Neuronal stem cell (in vitro differentiated cells): ENCODE results near the gene DERL2.
A peak's percentile ranks its signal among the peaks of the same experiment; 100 is the strongest.

Source experiments
- DNase-seq: peaks from one replicate; pipeline ENCODE4 v3.0.0-alpha.2; 2013; ENCODE audit warnings: low spot score
- H2AFZ ChIP-seq: one replicate; pipeline ENCODE4 v1.6.1; 2013; ENCODE audit warnings: mild to moderate bottlenecking, low read length, inconsistent platforms
- H2AK5ac ChIP-seq: 2 replicates; pipeline ENCODE4 v1.6.1; 2013; ENCODE audit warnings: low read depth, mild to moderate bottlenecking, inconsistent platforms, low read length, moderate library complexity, mixed read lengths
- H2BK120ac ChIP-seq: 2 replicates; pipeline ENCODE4 v1.6.1; 2013; ENCODE audit warnings: low read depth, mild to moderate bottlenecking, inconsistent platforms, low read length, moderate library complexity, mixed read lengths
- H2BK12ac ChIP-seq: one replicate; pipeline ENCODE4 v1.6.1; 2013; ENCODE audit warnings: low read length, inconsistent platforms
- H2BK15ac ChIP-seq: 2 replicates; pipeline ENCODE4 v1.6.1; 2013; ENCODE audit warnings: mild to moderate bottlenecking, low read length, inconsistent platforms, mixed read lengths
- H2BK5ac ChIP-seq: one replicate; pipeline ENCODE4 v1.6.1; 2013; ENCODE audit warnings: inconsistent platforms, mild to moderate bottlenecking, low read length, moderate library complexity
- H3K14ac ChIP-seq: one replicate; pipeline ENCODE4 v1.6.1; 2013; ENCODE audit warnings: low read length, inconsistent platforms
- H3K18ac ChIP-seq: 2 replicates; pipeline ENCODE4 v1.6.1; 2013; ENCODE audit warnings: low read length, inconsistent platforms
- H3K23ac ChIP-seq: 2 replicates; pipeline ENCODE4 v1.6.1; 2013; ENCODE audit warnings: low read depth, mild to moderate bottlenecking, mixed read lengths, low read length, inconsistent platforms; ENCODE audit not compliant: poor library complexity
- H3K27ac ChIP-seq: replicated peaks from 3 replicates; pipeline ENCODE4 v1.5.1; 2013; ENCODE audit warnings: low read length, inconsistent platforms
- H3K27me3 ChIP-seq, 3 experiments: 2 replicates each; pipeline ENCODE4 v1.6.1; 2013; ENCODE audit warnings: low read length in 3 of 3, mild to moderate bottlenecking in 2 of 3, inconsistent platforms in 1 of 3, low read depth in 1 of 3, mixed read lengths in 1 of 3, moderate library complexity in 1 of 3; ENCODE audit not compliant: control insufficient read depth in 3 of 3, insufficient read depth in 3 of 3
- H3K36me3 ChIP-seq, 2 donors: replicated peaks in 1 of 2; 2 replicates each; pipeline ENCODE4 v1.6.1; 2013; ENCODE audit warnings: low read length in 2 of 2; ENCODE audit not compliant: control insufficient read depth in 2 of 2, insufficient read depth in 2 of 2
- H3K4ac ChIP-seq: 2 replicates; pipeline ENCODE4 v1.6.1; 2013; ENCODE audit warnings: inconsistent platforms, mild to moderate bottlenecking, low read length, moderate library complexity
- H3K4me1 ChIP-seq, 2 donors: 1 replicate in 1 of 2; 2 replicates in 1 of 2; pipeline ENCODE4 v1.6.1; 2013; ENCODE audit warnings: low read length in 2 of 2, low read depth in 1 of 2; ENCODE audit not compliant: control insufficient read depth in 2 of 2, insufficient read depth in 1 of 2
- H3K4me2 ChIP-seq: one replicate; pipeline ENCODE4 v1.6.1; 2013; ENCODE audit warnings: mild to moderate bottlenecking, low read length, inconsistent platforms; ENCODE audit not compliant: insufficient read depth, poor library complexity, severe bottlenecking
- H3K4me3 ChIP-seq, 2 donors: 2 replicates each; pipeline ENCODE4 v1.5.1; 2013; ENCODE audit warnings: low read length in 2 of 2, mild to moderate bottlenecking in 2 of 2, inconsistent platforms in 1 of 2, moderate library complexity in 1 of 2
- H3K79me1 ChIP-seq: one replicate; pipeline ENCODE4 v1.6.1; 2013; ENCODE audit warnings: low read depth, mild to moderate bottlenecking, inconsistent platforms, low read length, moderate library complexity
- H3K9ac ChIP-seq: one replicate; pipeline ENCODE4 v1.6.1; 2013; ENCODE audit warnings: mild to moderate bottlenecking, low read depth, low read length, inconsistent platforms; ENCODE audit not compliant: poor library complexity
- H3K9me3 ChIP-seq, 2 donors: replicated peaks in 1 of 2; 2 replicates each; pipeline versions ENCODE3 to v1.6.1; 2013; ENCODE audit warnings: low read length in 2 of 2, mild to moderate bottlenecking in 2 of 2, inconsistent platforms in 1 of 2, low read depth in 1 of 2, mixed read lengths in 1 of 2, moderate library complexity in 1 of 2; ENCODE audit not compliant: control insufficient read depth in 2 of 2, insufficient read depth in 1 of 2
- H4K8ac ChIP-seq: one replicate; pipeline ENCODE4 v1.6.1; 2013; ENCODE audit warnings: low read depth, mild to moderate bottlenecking, inconsistent platforms, low read length, moderate library complexity
- H4K91ac ChIP-seq: one replicate; pipeline ENCODE4 v1.6.1; 2013; ENCODE audit warnings: low read length, low read depth, mild to moderate bottlenecking, inconsistent platforms; ENCODE audit not compliant: poor library complexity
- WGBS, 2 donors: extraction: QIAGEN DNeasy Blood & Tissue Kit; methylation state at CpG; one replicate each; pipeline ENCODE4 v1.1.7; 2013; ENCODE audit warnings: missing lambda C conversion rate in 2 of 2, mixed read lengths in 1 of 2; ENCODE audit not compliant: insufficient read length in 2 of 2, insufficient replicate concordance in 1 of 2; ENCODE audit errors: extremely low coverage in 2 of 2; 5-methylcytosine and 5-hydroxymethylcytosine counted together

The DERL2 gene

DNA sequence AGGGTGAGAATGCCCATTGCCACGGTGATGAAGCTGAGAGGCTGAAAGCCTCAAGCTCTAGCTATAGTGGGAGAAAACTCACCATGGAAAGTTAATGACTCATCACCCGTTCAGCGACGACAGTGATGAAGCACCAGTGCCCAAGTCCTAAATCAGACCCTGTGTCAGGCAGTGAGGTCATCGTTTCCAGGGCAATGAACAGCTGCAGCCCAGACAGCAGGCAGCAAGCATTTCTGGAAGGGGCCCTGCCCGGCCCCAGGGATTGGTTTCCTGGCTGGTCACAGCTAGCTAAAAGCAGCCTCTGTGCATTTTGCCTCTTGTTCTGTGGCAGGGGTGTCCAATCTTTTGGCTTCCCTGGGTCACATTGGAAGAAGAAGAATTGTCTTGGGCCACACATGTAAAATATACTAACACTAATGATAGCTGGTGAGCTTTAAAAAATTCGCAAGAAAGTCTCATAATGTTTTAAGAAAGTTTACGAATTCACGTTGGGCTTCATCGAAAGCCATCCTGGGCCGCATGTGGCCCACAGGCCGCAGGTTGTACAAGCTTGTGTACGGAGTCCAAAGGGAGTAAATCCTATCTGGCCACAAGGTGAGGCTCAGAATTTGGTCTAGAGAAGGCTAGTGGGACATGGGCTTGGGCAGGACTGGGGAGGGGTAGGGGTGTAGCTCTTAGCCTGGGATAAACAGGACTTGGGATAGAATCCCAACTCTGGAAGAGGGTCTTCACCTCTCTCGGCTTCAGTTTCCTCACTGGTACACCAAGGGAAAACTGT, 41.0 kb upstream of the DERL2 start:
- peak overlapping the region; percentile 38 for H3K27ac ChIP-seq
- peaks cover 11 to 22% of the 10 kb centered on the region in 2 donors for H3K4me1 ChIP-seq
- no peaks in the 10 kb centered on the region for H3K79me1 ChIP-seq
- H3K36me3 ChIP-seq = no peaks in the 10 kb centered on the region
- H2BK15ac ChIP-seq = no peak overlapping the region
- no peak overlapping the region for H3K9ac ChIP-seq
- WGBS, 2 donors = no CpG with 5 or more reads among the region's 14 CpGs
- H3K27me3 ChIP-seq = peaks cover 0 to 2% (median 0%) of the 10 kb centered on the region in 3 experiments
- no peak overlapping the region for H3K4me3 ChIP-seq
- peak overlapping the region; percentile 21 for H3K4me2 ChIP-seq
- H2AK5ac ChIP-seq = no peak overlapping the region
- no peak overlapping the region for H3K23ac ChIP-seq
- peak overlapping the region; percentile 77 for H2AFZ ChIP-seq
- DNase-seq = peak; percentile 32
- H2BK120ac ChIP-seq = no peak overlapping the region
- no peak overlapping the region for H3K14ac ChIP-seq
- H2BK12ac ChIP-seq = no peak overlapping the region
- H2BK5ac ChIP-seq = peak overlapping the region; percentile 47
- H3K18ac ChIP-seq = peak overlapping the region; percentile 38
- H4K8ac ChIP-seq = no peak overlapping the region
- H4K91ac ChIP-seq = no peak overlapping the region
- no peak overlapping the region for H3K4ac ChIP-seq
- peaks cover 0 to 4% of the 10 kb centered on the region in 2 donors for H3K9me3 ChIP-seq

DNA sequence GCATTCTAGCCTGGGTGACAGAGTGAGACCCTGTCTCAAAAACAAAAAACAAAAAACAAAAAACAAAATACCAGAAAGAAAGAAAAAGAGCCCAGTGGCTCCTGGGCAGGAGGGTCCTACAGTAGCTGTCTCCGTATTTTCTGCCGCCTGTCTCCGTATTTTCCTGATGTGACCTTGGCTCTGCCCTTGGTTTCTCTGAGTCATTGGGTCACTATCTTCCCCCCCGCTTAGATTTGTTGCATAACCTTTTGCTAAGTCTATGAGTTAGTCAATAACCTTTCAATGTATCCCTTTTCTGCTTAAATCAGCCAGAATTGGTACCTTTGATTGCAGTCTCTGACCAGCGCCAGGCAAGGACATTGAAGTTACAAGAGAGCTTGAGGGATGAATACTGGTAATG, 37.3 kb upstream of the DERL2 start:
- Histone ChIP-seq H2BK12ac (no peak overlapping the region), H3K4me1 (peaks cover 11 to 22% of the 10 kb centered on the region in 2 donors), H3K27ac (no peak overlapping the region), H3K9me3 (peaks cover 0 to 4% of the 10 kb centered on the region in 2 donors), H3K4me2 (no peak overlapping the region), H3K9ac (no peak overlapping the region), H3K27me3 (peaks cover 0 to 2% (median 0%) of the 10 kb centered on the region in 3 experiments), H3K79me1 (no peaks in the 10 kb centered on the region), H2AK5ac (no peak overlapping the region), H4K91ac (no peak overlapping the region), H4K8ac (no peak overlapping the region), H3K4ac (no peak overlapping the region), H3K4me3 (no peak overlapping the region), H2AFZ (no peak overlapping the region), H3K23ac (no peak overlapping the region), H2BK15ac (no peak overlapping the region), H2BK5ac (no peak overlapping the region), H2BK120ac (no peak overlapping the region), H3K14ac (no peak overlapping the region), H3K18ac (no peak overlapping the region), H3K36me3 (no peaks in the 10 kb centered on the region)
- WGBS, 2 donors = no CpG with 5 or more reads among the region's 5 CpGs
- no peak for DNase-seq

DNA sequence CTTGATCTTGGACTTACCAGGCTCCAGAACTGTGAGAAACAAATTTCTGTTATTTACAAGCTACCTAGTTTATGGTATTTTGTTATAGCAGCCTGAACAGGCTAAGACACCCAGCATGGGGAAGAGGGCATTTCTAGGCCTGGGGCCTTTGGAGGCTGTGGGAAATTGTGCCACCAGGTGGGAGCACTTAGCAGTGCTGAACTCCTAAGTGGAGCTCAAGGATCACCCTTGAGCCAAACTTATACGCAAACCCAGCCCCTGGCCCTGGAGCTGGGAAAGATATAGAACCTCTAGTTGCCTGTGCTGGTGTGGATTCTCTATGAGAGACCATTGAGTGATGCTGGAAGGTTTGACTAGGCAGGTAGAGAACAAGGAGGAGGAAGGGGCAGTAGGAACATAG, 36.5 kb upstream of the DERL2 start:
- Histone ChIP-seq H3K4ac (no peak overlapping the region), H3K27ac (no peak overlapping the region), H2BK5ac (no peak overlapping the region), H4K91ac (no peak overlapping the region), H3K79me1 (no peaks in the 10 kb centered on the region), H3K4me1 (peaks cover 9 to 16% of the 10 kb centered on the region in 2 donors), H4K8ac (no peak overlapping the region), H3K23ac (no peak overlapping the region), H3K4me3 (no peak overlapping the region), H3K27me3 (peaks cover 0 to 2% (median 0%) of the 10 kb centered on the region in 3 experiments), H3K9me3 (peaks cover 0 to 4% of the 10 kb centered on the region in 2 donors), H2BK120ac (no peak overlapping the region), H3K36me3 (no peaks in the 10 kb centered on the region), H2AK5ac (no peak overlapping the region), H2BK15ac (no peak overlapping the region), H3K18ac (no peak overlapping the region), H3K4me2 (no peak overlapping the region), H3K14ac (no peak overlapping the region), H2BK12ac (peak overlapping the region; percentile 49), H2AFZ (no peak overlapping the region), H3K9ac (no peak overlapping the region)
- WGBS, 2 donors = no CpG with 5 or more reads among the region's 1 CpG
- no peak for DNase-seq

DNA sequence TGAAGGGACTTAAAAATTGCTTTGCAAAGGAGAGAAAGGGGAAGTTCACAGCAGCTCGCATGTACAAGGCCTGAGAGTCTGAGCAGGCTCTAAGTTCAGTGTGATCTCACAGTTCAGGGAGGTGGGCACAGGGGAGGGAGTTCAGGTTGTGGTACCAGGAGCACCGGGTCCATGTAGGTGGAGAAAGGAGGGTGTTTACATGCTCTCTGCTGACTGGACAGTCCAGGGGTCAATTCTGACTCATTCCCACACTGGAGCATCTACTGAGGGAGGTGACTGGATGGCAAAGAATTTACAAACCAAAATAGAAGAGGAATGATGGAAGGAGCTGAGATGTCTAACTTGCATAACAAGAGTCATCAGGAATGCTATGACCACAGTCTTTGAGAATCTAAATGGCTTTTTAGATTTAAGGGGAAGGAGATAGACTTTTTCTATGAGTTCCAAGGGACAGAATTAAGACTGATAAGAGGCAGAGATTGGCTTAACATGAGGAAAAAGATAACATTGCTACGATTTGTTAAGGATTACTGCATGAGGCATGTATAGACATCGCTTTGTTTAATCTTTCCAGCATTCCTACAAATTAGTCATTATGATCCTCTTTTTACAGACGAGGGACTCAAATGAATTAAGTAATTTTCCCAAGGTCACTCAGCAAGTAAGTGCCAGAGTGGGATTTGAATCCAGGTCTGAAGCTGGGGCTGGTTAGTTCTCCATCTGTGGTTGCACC, 30.2 kb upstream of the DERL2 start:
- Histone ChIP-seq H3K23ac (no peak overlapping the region), H3K36me3 (no peaks in the 10 kb centered on the region), H4K91ac (no peak overlapping the region), H3K79me1 (no peaks in the 10 kb centered on the region), H2AFZ (peak overlapping the region; percentile 69), H3K18ac (no peak overlapping the region), H2BK12ac (no peak overlapping the region), H2BK120ac (no peak overlapping the region), H3K4ac (no peak overlapping the region), H2BK15ac (no peak overlapping the region), H3K27ac (no peak overlapping the region), H3K9ac (no peak overlapping the region), H3K4me2 (no peak overlapping the region), H2AK5ac (no peak overlapping the region), H3K27me3 (no peaks in the 10 kb centered on the region), H3K4me1 (no peaks in the 10 kb centered on the region), H2BK5ac (no peak overlapping the region), H4K8ac (no peak overlapping the region), H3K9me3 (no peaks in the 10 kb centered on the region), H3K4me3 (no peak overlapping the region), H3K14ac (no peak overlapping the region)
- no CpG with 5 or more reads among the region's 5 CpGs for WGBS, 2 donors
- DNase-seq = no peak
